ENCODE data around the gene IKBKE.

IKBKE gene

DNA sequence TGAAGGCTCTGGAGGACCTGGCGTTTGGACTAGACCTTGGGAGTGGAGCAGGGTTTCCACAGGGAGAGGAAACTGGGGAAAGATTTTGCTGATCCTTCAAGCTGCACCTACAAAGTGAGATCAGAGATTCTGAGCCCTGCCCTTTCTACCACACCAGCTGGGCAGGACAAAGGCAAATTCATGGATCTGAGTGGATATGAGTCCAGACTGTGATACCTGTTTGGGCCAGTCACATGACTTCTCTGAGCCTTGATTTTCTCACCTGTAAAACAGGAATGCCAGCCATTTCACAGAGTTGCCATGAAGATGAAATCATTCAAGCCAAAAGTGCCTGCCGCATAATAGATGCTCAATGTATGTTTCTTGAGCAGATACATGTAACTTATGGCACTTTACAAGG, 32.1 kb downstream of the IKBKE start:
- CTCF ChIA-PET, result interaction anchor here (0.6 to 2.3 kb wide), 4 partner anchors 12 to 472 kb away, joined by 3 to 9 read pairs (median 6); no protein-coding TSS in a partner anchor
- TF ChIP-seq ZNF664 (tag by site-specific recombination; IDR thresholded peaks at IDR 0.05) (peak; percentile 70; the same call in 1 of the 2 replicates), BCL11A (tag by site-specific recombination; IDR thresholded peaks at IDR 0.05; ENCODE audit: low read depth) (no peak)
- no peaks in the 10 kb centered on the region for H3K4me1 ChIP-seq (ENCODE audit: control insufficient read depth, insufficient read depth, low read length)
- POLR2A ChIA-PET, result no interaction called here
- H3K4me3 ChIP-seq (ENCODE audit: low read depth, low read length), result no peak overlapping the region
- H3K9me3 ChIP-seq (ENCODE audit: control insufficient read depth, insufficient read depth, low read depth, low read length), result no peaks in the 10 kb centered on the region
- no peak overlapping the region for H3K27ac ChIP-seq (ENCODE audit: extremely low read depth, low read depth, low read length)
- H3K36me3 ChIP-seq (ENCODE audit: control insufficient read depth in 2 of 2, insufficient read depth in 1 of 2, low read length in 2 of 2), result no peaks in the 10 kb centered on the region

DNA sequence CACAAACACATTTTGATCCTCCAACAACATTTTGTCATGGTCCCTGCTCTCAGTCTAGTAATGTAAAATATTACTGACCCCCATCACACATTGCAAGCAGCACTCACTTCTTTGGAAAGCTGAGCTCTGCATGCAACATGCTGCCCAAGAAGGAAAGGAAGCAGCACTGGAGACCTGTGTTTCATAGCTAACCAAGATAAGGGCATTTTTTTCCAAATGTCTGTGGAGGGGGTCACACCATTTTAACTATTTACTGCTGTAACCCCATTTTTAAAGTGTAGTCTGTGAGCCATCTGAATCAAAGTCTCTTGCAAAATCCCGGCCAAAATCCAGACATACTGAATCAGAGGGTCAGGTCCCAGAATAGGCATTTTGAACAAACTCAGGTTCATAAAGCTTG, 32.5 kb downstream of the IKBKE start:
- Histone ChIP-seq H3K4me1 (ENCODE audit: control insufficient read depth, insufficient read depth, low read length) (no peaks in the 10 kb centered on the region), H3K4me3 (ENCODE audit: low read depth, low read length) (no peak overlapping the region), H3K27ac (ENCODE audit: extremely low read depth, low read depth, low read length) (no peak overlapping the region), H3K9me3 (ENCODE audit: control insufficient read depth, insufficient read depth, low read depth, low read length) (no peaks in the 10 kb centered on the region), H3K36me3 (ENCODE audit: control insufficient read depth in 2 of 2, insufficient read depth in 1 of 2, low read length in 2 of 2) (no peaks in the 10 kb centered on the region)
- CTCF ChIA-PET, result interaction anchor here (0.7 to 2.3 kb wide), 5 partner anchors 13 to 157 kb away, joined by 4 to 9 read pairs (median 6); no protein-coding TSS in a partner anchor
- POLR2A ChIA-PET, result no interaction called here
- no peak for TF ChIP-seq GLI2 (tag by site-specific recombination; IDR thresholded peaks at IDR 0.05; ENCODE audit: borderline replicate concordance, low read depth)
- TF ChIP-seq, protein P1, sequence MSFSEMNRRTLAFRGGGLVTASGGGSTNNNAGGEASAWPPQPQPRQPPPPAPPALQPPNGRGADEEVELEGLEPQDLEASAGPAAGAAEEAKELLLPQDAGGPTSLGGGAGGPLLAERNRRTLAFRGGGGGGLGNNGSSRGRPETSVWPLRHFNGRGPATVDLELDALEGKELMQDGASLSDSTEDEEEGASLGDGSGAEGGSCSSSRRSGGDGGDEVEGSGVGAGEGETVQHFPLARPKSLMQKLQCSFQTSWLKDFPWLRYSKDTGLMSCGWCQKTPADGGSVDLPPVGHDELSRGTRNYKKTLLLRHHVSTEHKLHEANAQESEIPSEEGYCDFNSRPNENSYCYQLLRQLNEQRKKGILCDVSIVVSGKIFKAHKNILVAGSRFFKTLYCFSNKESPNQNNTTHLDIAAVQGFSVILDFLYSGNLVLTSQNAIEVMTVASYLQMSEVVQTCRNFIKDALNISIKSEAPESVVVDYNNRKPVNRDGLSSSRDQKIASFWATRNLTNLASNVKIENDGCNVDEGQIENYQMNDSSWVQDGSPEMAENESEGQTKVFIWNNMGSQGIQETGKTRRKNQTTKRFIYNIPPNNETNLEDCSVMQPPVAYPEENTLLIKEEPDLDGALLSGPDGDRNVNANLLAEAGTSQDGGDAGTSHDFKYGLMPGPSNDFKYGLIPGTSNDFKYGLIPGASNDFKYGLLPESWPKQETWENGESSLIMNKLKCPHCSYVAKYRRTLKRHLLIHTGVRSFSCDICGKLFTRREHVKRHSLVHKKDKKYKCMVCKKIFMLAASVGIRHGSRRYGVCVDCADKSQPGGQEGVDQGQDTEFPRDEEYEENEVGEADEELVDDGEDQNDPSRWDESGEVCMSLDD (tag by site-specific recombination; IDR thresholded peaks at IDR 0.05), result no peak

DNA sequence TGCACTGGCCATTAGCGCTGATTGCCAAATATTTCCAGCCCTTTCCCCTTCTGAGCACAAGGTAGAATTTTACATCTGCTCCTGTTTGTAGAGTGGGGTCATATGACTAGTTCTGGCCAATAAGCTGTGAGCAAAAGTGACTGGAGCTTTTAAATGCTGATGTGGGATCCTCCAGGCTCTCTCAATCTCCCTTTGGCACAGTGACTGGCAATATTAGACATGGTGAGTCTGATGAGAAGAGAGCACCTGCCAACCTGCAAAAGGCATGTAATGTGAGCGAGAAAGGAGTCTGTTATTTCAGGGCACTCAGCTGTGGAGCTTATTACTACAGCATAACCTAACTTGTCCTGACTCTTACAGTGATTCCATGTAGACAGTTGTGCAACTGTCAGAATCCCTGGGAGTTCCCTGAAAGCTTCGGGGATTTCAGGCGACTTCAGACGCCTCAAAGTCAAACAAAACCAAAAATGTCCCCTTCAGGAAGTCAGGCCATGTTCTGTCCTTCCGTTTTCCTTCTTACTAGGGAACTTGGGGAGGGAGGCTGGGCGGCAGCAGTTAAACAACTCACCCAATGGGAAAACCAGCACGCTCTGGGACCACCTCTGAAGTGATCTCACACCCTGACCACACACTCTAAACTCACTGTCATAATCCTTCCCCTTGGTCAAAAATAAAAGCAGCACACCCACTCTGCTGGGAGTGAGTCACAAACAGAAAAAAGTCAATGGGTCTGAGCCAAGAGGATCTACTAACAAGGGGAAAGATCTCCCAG, 33.5 kb downstream of the IKBKE start:
- H3K36me3 ChIP-seq (ENCODE audit: control insufficient read depth in 2 of 2, insufficient read depth in 1 of 2, low read length in 2 of 2), result no peaks in the 10 kb centered on the region
- no peaks in the 10 kb centered on the region for H3K9me3 ChIP-seq (ENCODE audit: control insufficient read depth, insufficient read depth, low read depth, low read length)
- ChIA-PET CTCF (interaction anchor here (0.6 to 2.3 kb wide), 10 partner anchors 13 to 207 kb away, joined by 3 to 9 read pairs (median 5); no protein-coding TSS in a partner anchor), POLR2A (no interaction called here)
- H3K4me1 ChIP-seq (ENCODE audit: control insufficient read depth, insufficient read depth, low read length), result no peaks in the 10 kb centered on the region
- no peak overlapping the region for H3K4me3 ChIP-seq (ENCODE audit: low read depth, low read length)
- no peak overlapping the region for H3K27ac ChIP-seq (ENCODE audit: extremely low read depth, low read depth, low read length)
- TF ChIP-seq ZFP3 (tag by site-specific recombination; IDR thresholded peaks at IDR 0.05; ENCODE audit: low read depth) (no peak), OSR2 (tag by site-specific recombination; IDR thresholded peaks at IDR 0.05) (no peak), ZNF600 (tag by site-specific recombination; IDR thresholded peaks at IDR 0.05) (0 out of 2 replicates have a peak, but pooled peaks have one; percentile 40), ZFP69B (tag by site-specific recombination; IDR thresholded peaks at IDR 0.05) (0 out of 2 replicates have a peak, but pooled peaks have one; percentile 35), ZNF777 (tag by site-specific recombination; IDR thresholded peaks at IDR 0.05; ENCODE audit: borderline replicate concordance) (no peak), ZSCAN16 (tag by site-specific recombination; IDR thresholded peaks at IDR 0.05) (peak; percentile 78; the same call in 1 of the 2 replicates), EGR2 (tag by site-specific recombination; IDR thresholded peaks at IDR 0.05; ENCODE audit: low read depth) (peak; percentile 49; the same call in 1 of the 2 replicates), SP2 (tag by site-specific recombination; IDR thresholded peaks at IDR 0.05) (peak; percentile 36), ZNF629 (tag by site-specific recombination; IDR thresholded peaks at IDR 0.05) (0 out of 2 replicates have a peak, but pooled peaks have one; percentile 24), MYNN (tag by site-specific recombination; IDR thresholded peaks at IDR 0.05; ENCODE audit: borderline replicate concordance) (peak; percentile 61; the same call in 1 of the 2 replicates), GLIS1 (tag by site-specific recombination; IDR thresholded peaks at IDR 0.05) (peak; percentile 85), ZNF2 (tag by site-specific recombination; IDR thresholded peaks at IDR 0.05) (no peak), ZNF670 (tag by site-specific recombination; IDR thresholded peaks at IDR 0.05; ENCODE audit: low read depth) (no peak)
- TF ChIP-seq, protein P2, sequence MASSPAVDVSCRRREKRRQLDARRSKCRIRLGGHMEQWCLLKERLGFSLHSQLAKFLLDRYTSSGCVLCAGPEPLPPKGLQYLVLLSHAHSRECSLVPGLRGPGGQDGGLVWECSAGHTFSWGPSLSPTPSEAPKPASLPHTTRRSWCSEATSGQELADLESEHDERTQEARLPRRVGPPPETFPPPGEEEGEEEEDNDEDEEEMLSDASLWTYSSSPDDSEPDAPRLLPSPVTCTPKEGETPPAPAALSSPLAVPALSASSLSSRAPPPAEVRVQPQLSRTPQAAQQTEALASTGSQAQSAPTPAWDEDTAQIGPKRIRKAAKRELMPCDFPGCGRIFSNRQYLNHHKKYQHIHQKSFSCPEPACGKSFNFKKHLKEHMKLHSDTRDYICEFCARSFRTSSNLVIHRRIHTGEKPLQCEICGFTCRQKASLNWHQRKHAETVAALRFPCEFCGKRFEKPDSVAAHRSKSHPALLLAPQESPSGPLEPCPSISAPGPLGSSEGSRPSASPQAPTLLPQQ (tag by site-specific recombination; IDR thresholded peaks at IDR 0.05), result peak; percentile 51; the same call in 1 of the 2 replicates
- TF ChIP-seq, protein P3, sequence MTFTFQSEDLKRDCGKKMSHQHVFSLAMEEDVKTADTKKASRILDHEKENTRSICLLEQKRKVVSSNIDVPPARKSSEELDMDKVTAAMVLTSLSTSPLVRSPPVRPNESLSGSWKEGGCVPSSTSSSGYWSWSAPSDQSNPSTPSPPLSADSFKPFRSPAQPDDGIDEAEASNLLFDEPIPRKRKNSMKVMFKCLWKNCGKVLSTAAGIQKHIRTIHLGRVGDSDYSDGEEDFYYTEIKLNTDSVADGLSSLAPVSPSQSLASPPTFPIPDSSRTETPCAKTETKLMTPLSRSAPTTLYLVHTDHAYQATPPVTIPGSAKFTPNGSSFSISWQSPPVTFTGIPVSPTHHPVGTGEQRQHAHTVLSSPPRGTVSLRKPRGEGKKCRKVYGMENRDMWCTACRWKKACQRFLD (tag by site-specific recombination; IDR thresholded peaks at IDR 0.05), result no peak
- TF ChIP-seq, protein P4, sequence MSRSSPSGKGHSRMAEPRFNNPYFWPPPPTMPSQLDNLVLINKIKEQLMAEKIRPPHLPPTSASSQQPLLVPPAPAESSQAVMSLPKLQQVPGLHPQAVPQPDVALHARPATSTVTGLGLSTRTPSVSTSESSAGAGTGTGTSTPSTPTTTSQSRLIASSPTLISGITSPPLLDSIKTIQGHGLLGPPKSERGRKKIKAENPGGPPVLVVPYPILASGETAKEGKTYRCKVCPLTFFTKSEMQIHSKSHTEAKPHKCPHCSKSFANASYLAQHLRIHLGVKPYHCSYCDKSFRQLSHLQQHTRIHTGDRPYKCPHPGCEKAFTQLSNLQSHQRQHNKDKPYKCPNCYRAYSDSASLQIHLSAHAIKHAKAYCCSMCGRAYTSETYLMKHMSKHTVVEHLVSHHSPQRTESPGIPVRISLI (tag by site-specific recombination; IDR thresholded peaks at IDR 0.05), result peak; percentile 81
- TF ChIP-seq, protein P5, sequence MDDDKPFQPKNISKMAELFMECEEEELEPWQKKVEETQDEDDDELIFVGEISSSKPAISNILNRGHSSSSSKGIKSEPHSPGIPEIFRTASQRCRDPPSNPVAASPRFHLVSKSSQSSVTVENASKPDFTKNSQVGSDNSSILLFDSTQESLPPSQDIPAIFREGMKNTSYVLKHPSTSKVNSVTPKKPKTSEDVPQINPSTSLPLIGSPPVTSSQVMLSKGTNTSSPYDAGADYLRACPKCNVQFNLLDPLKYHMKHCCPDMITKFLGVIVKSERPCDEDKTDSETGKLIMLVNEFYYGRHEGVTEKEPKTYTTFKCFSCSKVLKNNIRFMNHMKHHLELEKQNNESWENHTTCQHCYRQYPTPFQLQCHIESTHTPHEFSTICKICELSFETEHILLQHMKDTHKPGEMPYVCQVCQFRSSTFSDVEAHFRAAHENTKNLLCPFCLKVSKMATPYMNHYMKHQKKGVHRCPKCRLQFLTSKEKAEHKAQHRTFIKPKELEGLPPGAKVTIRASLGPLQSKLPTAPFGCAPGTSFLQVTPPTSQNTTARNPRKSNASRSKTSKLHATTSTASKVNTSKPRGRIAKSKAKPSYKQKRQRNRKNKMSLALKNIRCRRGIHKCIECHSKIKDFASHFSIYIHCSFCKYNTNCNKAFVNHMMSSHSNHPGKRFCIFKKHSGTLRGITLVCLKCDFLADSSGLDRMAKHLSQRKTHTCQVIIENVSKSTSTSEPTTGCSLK (tag by site-specific recombination; IDR thresholded peaks at IDR 0.05), result no peak
